Right kidney (tissue), 1 donor: ENCODE measurements around the gene KCNQ1.

Experiments
- DNase-seq: peaks from one replicate; pipeline ENCODE4 v3.0.0-alpha.2; 2016

KCNQ1 gene

DNA sequence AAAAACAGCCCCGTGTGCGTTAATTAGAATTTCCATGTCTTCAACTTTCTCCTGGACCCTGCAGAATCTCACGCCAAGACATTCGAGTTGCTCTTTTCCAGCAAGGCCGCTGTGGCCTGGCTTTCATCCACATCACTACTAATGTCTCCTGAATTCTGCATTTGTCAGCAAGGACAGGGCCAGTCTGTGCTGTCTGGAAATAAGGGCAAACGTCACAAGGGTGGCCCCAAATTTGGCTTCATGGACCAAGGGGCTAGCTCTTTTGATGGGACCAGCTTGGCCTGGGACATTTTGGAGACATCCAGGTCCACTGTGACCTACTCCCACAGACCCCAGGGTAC, 221.6 kb downstream of the KCNQ1 start:
- DNase-seq = no peak

DNA sequence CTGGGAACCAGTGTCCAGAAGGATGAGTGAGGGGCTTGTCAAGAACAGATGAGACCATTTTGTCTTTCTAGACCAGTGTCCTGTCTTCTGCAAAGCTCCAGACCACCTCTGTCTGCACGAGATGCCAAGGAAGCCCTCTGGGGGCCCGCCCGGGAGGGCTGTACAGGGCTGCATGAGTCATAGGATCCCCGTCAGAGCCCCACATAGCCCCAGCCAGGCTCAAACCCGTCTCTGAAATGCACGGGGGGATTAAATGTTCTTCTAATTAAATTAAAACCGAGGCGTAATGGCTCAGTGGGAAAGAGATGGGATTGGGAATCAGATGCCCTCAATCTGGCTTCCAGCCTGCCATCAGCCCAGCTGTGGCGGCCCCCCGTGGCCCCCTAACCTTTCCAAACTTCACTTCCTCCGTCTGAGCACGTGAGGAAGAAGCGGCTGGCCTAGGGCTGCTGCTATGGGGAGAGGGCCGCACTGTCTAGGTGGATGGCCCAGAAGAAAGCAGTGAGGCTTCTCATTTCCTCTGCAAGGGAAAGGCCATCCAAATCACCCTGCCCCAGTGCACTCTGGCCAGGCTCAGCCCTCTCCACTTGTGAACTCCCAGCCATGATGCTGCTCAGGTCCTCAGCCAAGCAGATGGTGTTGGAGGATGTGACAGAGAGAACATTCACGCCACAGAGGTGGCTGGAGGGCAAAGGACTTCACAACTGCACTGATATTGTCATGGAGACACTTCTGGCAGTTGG, 222.2 kb downstream of the KCNQ1 start:
- no peak for DNase-seq

DNA sequence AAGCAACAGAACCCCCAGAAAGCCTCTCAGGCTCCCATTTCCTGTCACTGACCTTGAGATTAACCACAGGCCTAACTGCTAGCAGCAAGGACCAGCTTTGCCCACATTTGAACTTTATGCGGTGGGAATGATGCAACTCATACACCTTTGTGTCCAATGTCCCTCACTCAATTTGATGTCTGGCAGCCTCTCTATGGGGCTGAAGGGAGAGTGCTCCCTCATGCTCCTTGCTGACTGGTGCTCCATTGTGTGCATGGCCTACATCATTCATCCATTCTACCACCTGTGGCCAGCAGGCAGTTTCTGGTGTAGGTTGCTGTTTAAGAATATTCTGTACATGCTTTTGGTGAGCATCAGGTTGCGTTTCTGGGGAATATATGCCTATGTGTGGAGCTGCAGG, 223.1 kb downstream of the KCNQ1 start:
- no peak for DNase-seq

DNA sequence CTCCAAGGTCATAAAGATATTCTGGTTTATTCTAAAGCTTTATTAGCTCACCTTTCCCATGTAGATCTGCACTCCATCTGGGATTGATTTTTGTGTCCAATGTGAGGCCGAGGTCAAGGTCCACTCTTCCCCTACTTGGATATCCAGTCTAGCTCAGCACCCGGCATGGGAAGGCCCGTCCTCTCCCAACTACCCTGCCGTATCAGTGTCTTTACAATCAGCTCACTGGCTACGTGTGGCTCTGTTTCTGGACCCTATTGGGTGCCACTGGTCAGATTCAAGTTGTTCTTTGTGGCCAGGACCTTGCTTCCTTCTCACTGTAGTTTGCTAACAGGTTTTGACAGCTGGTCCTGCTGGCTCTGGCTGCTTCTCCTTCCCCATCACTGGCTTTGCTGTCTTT, 224.1 kb downstream of the KCNQ1 start:
- no peak for DNase-seq

DNA sequence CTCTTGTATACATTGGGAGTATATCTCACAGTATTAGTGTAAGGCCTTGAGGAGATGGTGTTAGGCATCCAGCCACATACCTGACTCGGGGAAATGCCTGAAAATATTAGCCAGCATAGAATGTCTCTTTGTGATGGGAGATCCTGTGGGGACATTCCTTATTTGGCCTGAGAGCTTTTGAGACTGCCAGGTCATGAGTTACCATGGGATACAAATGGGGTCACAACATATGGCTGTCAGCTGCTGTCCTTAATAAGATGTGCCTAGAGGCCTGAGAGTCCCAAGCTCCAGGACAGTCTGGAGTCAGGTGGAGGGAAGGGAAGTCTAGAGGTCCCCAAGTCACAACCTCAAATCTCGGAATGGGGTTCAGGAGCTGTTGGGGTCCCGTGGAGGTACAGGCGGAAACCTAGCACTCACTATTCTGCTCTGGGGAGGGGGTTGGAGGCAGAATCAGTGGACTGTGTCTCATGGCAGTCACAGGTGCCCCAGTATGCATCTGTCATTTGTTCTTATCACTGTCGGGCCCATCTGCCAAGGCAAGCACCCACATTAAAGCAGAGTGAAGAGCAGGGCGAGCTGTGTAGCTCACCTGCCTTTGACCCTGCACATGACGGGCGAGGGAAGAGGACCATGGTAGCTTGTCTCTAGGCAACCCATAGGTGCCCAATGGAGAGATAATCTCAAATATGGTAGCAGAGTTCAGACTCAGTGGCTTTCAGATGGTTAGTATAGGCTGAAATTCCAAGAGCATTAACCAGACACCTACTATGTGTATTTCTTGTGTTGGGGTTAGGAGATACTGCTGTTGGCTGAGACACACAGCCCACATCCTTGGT, 225.0 kb downstream of the KCNQ1 start:
- DNase-seq = no peak

DNA sequence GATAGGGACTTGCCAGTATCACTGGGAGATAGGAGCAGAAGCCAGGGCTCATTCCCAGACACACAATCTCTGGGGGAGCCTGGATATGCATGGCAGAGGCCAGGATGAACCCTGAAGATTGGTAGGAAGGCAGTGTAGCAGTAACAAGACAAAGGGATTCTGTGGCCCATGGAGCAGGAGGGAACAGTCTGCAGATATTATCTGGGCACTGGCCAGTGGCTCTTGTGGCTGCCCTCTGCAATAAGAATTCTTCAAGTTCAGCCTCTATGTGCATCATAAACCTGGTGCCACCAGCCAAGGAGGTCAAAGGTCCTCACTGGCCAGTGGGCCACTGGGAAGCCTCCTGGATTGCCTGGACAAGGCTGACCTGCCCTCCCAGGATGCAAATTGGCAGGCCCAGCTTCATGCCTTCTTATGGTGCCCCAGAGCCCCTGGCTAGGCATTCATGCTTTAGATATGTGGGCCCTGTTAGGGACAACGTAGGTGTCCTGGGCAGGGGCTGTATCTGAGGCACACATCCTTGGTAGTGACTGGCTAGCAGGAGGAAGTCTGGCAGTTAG, 225.8 kb downstream of the KCNQ1 start:
- DNase-seq = no peak

DNA sequence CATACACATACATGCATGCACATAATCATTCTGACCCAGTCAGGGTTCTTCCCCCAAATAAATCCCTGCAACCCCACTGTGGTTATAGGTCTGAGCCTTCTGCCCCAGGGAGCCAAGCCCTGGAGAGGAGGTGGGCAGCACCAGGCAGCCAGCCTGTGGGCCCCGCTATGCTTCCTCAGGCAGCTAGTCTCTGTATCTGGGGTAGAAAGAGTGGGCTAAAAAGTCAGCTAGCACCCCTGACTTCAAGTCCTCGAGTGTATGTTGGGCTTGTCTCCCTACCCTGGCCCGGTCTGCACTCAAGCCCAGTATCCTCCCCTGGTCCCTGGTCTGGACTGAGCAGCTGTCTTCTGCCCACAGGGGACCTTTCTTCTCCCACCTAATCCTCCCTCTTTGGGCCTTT, 226.9 kb downstream of the KCNQ1 start:
- no peak for DNase-seq

DNA sequence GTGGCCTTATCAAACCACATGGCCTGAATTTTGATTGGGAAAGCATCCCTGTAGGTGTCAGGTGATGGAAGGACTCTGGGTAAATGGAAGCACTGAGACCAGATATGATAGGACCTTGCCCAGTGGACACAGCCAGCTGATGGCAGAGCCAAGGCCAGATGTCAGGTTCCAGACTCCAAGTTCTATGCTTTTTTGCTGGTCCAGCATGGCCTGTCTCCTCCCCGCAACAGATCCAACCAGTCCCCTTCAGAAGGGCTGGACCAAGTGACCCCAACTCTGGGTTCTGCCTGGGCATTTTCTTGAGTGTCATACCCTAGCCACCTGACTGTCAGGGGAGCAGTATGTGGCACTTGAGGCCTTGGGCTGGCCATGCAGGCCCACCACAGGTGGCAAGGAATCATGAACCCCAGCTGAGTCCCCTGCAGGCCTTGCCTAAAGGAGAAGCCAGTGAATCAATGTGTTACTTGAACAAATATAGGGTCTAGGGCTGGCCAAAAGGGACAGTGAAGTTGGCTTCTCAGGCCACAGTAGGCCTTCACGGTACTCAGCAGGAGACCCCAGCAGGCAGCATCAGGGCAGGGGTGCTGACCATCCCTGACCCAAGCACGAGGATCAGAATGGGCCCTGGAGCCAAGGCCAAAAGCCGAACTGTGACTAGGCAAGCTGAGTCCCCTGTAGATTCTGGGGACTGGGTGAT, 227.9 kb downstream of the KCNQ1 start:
- no peak for DNase-seq

DNA sequence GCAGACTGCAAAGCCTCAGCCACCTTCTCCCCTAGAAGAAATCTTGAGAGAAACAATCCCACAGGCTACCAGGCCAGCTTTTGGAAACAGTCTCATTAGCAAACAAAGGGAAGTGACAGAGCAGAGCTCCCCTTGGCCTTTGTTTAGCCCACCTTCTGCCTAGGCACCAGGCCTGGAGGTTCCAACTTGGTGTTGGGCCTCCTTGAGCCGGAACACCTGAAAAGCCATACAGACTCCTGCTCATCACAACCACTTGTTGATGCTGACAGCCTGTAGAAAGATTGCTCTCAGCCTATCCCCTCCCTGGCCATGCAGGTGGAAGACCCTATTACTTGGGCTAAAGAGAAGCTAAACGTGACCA, 228.4 kb downstream of the KCNQ1 start:
- DNase-seq = no peak

DNA sequence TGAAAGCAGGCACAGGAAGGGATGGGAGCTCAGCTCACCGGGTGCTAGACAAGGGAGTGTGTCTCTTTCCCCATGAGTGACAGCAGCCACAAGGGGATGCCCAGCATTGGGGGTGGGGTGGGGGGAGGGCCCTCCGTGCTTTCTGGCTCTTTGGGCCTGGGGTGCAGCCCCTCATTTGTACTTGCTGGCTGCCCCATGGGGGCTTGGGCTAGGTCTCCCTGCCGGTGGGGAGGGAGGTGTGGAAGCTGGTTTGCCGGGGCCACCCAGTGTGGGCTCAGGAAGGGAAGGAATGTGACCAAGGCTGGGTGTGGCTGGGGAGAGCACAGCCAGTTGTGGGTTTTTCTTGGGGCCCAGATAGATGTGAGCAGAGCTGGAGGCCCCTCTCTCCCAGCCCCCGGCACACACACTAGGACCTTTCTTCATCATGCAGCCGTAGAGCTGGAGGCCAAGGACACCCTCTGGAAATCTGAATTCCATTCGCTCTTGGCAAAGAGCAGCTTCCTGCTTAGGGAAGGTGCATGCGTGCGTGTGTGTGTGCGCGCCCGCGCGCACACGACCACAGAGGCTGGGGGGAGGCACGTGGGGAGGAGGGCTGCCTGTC, 229.2 kb downstream of the KCNQ1 start:
- DNase-seq = no peak

DNA sequence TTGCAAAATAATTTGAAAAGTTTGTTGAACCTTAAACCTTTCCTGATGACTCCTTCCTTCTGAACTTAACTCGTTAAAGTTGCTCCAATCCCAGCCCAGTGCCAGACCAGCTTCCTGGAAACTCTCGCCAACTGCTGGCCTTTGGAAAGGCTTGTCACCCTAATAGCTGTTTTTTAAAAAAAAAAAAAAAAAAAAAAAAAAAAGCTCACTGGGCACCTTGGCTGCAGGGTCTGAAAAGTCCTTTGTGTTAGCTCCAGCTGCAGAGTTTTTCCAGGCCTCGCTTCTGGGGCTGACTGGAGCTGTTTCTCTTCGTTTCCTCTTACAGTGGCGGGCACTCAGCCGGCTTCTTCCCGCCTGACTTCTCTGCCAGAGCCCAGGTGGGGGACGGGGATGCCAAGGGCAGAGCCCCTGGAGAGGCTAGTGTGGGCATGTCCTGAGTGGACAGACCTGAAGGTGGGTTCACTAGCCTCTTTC, 229.9 kb downstream of the KCNQ1 start:
- no peak for DNase-seq

DNA sequence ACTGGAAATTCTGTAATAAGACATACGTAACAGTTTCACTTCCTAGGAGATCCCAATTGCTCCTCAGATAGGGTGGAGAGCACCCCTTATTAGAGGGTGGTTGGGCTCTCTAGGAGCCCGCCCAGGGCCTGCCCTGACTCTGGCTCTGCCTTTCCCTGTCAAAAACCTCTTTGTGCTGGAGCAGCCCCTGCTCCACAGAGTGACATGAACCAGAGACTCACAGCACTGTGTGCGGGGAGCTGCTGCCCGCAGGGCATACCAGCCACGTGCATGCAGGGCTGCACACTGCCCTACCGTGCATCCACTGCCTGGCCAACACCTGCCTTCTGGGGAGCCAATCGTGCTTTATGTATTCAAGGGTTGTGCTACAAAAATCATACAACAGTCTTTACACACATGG, 230.7 kb downstream of the KCNQ1 start:
- no peak for DNase-seq

DNA sequence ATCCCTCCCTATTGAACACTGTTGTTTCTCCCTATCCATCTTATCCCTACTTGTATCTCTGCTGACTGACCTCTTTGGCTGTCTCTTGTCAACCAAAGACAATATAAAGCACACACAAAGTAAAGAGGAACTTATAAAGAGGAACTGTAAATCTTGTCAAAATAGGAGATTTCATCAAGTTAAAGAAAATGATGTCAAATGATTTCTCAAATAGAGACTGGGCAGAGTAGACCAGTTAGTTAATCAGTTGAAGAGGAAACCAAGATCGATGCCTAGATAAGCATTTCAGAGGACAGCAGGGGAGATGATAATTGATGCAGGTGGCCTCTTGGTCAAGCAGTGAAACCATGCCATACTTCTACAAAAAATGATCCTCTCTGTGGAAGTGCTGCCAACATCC, 232.3 kb downstream of the KCNQ1 start:
- DNase-seq = no peak

DNA sequence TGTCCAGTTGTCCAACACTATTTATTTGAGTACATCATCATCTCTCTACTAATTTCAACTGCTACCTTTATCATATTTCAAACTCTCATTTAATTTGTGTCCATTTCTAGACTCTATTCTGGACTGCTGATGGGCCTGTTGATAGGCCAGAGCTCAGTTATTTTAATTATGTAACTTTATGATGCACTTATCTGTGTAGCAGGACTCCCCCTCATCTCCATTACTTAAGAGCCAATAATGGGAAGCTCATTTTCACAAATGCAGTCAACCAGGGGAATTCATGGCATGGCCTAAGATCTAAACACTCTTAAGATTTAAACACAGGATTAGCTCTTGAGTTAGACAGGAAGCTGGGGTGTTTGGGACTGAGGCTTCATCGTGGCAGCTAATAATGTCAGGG, 233.6 kb downstream of the KCNQ1 start:
- no peak for DNase-seq

DNA sequence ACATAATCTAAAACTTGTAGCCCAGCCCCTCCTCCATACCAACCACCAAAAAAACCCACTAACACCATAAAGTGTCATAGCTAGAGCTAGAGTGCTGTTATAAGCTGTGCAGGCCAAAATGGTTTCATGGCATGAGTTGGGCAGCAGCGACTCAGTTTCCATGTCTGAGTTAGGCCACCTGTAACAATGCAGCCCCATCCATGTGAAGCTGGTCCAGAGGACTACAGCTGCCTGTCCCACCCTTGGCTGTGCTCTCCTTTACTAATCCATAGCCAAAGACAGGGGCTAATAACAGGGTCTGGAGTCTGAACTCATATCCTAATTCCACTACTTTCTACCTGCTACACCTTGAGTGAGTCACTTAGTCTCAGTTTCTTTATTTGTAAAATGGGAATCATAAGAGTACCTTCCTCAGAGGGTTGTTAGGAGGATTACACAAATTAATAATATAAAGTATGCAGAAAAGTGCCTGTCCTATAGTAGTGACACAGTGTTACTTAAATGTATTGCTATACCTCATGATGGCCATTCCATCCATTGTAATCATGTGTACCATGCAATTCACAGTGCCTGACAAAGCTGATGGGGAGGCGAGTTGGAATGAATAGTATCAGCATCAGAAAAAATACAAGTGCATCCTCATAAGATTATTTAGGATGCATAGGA, 234.3 kb downstream of the KCNQ1 start:
- DNase-seq = no peak

DNA sequence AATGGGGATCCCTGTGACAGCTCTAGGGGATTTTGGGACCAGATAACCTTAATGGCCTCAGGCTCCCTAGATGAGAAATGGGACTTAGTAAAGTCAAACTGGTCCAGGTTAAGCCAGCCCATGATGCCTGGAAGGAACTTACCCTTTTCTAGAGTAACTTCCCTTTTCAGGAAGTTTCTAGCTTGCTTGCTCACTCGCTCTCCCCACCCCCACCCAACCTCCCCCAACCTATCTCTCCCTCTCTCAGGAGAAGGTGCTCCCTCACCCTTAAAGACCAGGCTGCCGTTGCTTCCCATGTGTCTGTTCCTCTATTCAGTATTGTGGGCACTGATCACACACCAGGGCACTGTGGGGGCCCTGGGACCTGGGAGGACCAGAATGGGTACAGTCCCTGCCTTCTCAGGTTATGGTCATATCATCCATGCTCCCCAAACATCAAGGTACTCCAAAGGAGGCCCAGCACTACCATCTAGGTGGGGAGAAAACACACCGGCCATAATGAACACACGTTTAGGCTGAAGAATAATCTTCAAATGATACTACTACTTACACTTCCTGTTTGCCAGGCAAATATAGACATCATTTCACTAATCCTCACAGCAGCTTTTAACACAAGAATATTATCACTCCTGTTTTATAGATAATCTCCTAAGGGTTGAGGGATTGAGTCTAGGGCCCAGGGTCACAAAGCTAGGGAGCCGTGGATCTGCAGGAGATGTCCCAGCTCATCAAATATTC, 236.8 kb downstream of the KCNQ1 start:
- DNase-seq = no peak

DNA sequence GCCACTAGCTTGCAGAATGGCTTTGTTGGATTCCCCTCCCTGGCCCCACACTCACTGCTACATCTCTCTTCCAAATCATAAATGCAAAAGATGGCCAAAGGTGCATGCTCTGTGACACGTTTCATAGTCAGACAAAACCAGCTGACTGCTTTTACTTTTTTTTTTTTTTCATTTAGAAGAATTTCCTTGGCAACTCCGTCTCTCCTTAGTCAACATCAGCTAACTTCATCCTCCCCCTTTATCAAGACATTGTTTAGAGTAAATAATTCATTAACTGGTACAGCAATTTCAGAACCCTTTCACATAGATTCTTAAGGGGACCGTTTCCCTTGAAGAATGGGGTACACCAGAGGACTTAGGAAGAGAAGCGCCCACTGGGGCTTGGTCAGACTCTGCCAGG, 239.0 kb downstream of the KCNQ1 start:
- DNase-seq = no peak

DNA sequence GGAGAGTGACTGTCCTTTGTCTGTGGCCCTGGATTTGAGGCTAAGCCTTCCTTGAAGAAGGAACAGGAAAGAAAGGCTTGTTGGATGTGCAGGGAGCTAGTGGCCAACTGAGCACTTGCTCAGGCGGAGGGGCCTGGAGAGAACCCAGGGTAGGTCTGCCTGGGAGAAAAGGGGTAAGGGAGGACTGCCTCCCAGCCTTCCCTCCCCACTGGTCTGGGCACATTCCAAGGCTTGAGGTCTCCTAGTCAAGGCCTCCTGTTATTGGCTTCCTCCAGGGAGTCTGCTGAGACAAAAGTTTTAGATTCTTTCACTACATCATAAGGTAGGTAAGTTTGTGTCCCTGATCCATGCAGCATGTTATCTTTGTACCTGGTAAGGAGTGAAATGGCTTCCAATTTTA, 239.8 kb downstream of the KCNQ1 start:
- no peak for DNase-seq

DNA sequence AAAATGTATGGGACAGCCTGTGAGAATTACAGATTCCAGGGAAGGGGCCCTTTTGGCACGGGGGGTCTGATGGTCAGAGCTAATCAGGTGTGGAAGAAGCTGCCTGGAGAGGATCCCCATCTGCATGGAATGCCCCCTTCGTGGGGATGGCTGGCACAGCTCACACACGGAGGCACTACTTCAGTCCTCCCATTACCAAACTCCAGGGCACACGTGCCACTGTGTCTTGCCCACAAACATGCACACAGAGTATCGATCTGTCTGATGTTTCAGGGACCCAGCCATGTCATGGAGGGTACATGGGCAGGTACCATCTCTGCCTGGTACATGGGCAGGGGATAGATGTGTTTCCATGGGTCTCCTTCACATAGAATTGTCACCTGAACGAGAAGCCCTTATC, 240.2 kb downstream of the KCNQ1 start:
- no peak for DNase-seq

DNA sequence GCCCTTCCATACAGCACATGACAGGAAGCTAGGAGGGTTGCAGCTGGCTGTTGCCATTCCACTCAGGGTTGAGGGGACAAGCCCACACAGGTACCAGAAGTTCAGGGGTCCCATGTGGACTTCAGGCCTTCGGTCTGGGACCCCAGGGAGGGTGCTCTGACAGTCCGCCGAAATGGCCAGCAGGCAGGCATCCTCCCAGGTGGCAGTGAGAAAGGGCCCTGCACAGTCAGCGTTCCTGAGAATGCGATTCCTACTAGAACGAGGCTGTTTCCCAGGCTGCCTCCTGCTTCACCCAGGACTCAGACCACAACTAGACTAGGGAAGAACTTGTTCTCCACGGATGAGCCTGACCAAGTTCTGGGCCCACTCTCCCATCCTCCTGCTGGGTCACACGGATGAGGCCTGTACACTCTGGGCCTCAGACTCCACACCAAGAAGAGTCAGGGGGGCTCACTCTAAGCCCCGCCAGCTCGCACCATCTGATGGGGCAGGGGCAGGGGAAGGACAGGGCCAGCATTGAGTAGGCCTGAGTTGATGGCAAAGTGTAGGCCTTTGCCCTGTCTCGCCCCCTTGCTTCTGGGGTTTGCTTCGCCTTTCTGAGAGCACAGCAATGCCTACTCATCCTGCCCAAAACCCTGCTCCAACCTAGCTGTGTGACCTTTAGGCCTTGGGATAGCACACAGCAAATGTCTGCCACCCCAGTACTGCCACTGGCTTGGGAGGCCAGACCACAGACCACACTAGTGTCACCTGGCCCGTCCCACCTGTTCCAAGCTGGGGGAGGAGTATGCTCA, 241.0 kb downstream of the KCNQ1 start:
- no peak for DNase-seq
